D341Med (cell line): ENCODE data around the gene COP1.
A peak's percentile ranks its signal among the peaks of the same experiment; 100 is the strongest.
"Not testable (repeated sequence)": the region's sequence is repeated elsewhere in the genome, so short reads cannot be mapped to it uniquely, and the experiment has no call there.

ENCODE experiments used
- DNase-seq: peaks from one replicate; pipeline ENCODE4 v3.0.0; 2012; ENCODE audit warnings: low spot score

Gene COP1

DNA sequence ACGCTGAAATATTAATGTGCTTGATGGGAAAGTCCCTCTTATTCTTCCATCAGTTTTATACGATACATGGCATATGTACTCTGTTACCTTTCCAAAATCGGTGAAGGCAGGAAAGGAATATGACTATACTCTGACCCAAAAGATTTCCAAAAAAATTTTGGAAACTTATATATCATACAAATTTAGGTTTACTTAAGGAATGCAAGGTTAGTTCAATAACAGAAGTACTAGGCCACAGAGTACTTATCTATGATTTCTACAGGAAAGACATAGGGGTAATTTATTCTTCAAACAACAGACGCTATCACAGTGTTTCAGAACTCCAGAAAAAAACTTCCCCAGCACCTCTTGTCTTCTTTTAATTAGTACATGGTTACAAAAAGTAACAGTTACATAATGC, 84.8 kb downstream of the COP1 start:
- DNase-seq: no peak

DNA sequence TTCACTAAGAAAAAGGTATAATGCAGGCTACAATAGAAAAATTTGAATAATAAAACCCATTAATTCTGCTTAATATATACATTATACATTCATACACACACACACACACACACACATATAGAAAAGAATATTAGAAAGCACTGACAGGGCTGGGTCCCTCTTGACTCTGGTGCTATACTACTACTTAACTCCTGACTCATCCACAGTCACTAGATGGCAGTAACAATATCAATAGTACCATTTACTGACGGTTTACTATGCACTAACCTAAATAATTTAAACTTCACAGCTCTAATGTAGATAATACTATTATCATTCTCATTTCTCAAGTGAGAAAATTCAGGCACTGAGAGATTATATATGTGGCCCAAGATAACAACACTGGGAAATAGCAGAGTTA, 87.5 kb downstream of the COP1 start:
- peak; percentile 45 for DNase-seq

DNA sequence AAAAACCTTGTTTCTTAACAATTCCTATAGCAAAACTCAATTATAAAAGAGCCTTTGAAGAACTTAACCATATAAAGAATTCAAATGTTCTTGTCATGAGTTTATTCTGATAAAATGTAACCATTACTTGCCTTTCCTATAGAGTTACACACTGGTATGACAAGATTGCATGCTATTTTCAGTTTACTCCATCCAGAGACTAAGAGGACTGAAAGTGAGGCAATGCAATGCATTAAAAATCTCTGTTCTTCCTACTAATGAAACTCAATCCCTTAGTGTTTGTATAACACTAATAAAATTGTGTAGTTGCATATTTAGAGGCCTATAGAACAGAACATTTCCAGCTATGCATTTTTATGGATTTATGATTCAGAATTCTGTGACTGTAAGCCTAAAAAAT, 88.1 kb downstream of the COP1 start:
- DNase-seq: no peak

DNA sequence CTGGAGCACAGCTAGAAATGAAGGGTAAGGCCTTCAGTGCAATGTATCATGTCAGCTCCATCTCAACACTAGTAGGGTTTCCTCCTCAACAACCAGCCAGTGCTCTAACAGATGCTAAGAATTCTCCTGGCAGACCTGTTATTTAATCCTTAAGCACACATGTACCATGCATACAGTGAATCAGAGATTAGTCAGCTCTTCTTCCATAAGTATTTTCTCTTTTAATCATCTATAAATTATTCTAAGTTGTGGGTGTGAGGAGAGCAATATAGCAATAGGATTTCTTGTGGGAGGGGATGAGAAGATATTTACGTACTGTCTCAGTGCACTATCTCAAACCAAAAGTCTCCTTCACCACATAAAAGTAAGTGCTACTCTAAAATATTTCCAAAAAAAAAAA, 95.3 kb downstream of the COP1 start:
- peak; percentile 35 for DNase-seq

DNA sequence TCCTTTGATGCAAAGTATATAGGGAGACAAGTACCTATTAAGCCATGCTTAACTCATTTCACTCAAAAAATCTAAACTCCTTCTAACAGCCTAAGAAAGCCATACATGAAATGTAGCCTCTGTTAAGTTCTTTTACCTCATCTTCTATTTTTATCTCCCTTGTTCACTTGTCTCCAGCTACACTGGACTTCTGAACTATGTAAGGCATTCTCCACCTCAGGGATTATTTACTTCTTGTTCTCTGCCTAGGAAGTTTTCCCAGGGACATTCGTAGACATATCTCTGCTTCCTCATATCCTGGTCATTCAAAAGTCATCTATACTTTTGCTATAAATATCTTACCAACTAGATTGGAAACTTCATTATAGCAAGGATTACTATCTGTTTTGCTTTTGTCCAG, 96.9 kb downstream of the COP1 start:
- DNase-seq: no peak

DNA sequence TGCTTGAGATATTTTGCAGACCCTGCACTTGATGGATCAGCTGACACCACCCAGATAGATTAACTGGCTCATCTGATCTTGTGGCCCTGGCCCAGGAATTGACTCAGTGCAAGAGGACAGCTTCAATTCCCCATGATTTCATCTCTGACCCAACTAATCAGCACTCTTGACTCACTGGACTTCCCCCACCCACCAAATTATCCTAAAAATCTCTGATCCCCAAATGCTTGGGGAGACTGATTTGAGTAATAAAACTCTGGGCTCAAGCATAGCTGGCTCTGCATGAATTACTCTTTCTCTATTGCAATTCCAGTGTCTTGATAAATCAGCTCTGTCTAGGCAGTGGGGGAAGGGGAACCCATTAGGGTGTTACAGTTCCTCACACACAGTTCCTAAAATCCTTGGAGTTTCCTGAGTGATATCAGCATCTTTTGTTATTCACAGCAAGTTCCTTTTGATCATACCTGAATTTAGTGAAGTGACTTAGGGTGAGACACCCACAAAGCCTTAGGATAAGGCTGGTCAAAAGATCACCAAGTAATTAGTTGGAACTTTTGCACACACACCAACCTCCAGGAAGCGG, 104.2 kb downstream of the COP1 start:
- DNase-seq: no peak

DNA sequence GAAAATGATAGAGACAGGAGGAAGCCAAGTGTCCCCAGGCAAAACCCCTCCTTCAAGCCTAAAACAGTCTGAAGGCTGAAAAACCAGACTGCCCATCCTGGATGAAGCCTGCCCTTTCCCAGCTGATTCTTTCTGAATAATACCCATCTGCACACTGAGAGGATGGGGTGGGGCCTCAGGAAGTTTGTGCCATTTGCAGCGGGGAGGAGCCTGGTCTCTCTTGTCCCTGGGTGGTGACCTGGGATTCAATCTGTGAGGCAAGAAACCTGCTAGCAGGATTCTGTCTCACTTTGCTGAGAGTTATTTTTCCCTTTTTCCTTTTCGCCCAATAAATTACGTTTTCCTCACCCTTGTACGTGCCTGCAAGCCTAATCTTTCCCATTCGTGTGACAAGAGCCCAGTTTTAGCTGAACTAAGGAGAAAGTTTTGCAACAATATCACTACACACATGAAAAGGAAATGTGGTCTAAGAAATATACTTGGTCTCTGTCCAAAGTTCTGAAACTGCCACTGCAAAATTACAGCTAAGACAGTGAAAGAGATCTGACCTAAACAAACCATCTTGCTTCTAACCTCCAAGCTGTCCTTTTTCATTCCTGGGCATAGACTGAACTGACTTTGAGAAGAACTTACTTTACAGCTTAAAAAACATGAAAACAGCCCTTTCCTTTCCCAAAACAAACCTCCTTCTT, 105.0 kb downstream of the COP1 start:
- no peak for DNase-seq

DNA sequence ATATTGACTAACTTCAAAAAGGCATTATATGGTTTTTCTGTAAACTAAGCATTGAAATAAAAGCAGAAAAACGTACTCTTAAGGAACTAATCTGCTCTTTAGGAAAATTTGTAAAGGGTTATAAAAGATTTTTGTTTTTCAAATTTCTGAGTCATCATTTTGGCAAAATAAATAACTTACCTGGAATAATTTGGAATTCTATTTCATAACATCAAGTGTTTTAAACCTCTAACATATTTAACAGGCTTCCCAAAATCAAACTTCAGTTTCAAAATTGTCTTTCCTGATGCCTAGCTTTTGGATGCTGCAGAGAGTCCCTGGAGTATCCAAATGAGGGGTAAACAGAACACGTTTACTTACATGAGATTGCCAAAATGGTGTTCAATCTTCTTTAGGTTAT, 108.5 kb downstream of the COP1 start:
- DNase-seq: no peak

DNA sequence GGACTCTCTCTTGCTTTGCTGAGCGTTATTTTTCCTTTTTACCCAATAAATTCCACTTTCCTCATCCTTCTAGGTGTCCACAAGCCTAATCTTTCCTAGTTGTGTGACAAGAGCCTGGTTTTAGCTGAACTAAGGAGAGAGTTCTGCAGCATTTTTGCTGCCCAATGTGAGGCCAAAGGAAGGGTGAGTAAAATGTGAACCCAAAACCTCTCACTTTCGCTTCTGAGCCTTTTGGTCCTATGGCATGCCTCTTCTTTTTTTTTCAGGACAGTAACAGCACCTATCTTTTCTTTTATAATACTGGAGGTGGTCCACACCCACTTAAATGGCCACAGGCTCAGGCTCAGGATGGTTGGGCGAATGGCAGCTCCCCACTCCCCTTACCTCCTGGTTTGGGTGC, 111.1 kb downstream of the COP1 start:
- DNase-seq: no peak

DNA sequence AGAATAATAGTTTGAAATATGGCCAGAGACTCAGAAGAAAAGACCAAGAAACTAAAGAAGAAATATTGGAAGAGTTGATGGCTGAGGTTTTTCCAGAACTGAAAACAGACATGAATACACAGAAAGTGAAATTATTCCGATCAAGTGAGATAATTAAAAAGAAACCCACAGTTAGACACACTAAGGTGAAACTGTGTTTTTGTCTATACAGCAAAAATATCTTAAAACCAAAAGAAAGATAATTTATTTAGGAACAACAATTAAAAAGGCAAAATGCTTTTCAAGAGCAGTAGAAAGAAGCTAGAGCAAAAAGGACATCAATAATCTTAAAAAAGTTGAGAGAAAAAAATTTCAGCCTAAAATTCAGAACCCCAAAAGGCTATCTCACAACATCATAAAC, 116.3 kb downstream of the COP1 start:
- DNase-seq: no peak

DNA sequence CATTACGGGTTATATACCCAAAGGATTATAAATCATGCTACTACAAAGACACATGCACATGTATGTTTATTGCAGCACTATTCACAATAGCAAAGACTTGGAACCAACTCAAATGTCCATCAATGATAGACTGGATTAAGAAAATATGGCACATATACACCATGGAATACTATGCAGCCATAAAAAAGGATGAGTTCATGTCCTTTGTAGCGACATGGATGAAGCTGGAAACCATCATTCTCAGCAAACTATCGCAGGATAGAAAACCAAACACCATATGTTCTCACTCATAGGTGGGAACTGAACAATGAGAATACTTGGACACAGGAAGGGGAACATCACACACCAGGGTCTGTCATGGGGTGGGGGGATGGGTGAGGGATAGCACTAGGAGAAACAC, 119.3 kb downstream of the COP1 start:
- not testable (repeated sequence) for DNase-seq

DNA sequence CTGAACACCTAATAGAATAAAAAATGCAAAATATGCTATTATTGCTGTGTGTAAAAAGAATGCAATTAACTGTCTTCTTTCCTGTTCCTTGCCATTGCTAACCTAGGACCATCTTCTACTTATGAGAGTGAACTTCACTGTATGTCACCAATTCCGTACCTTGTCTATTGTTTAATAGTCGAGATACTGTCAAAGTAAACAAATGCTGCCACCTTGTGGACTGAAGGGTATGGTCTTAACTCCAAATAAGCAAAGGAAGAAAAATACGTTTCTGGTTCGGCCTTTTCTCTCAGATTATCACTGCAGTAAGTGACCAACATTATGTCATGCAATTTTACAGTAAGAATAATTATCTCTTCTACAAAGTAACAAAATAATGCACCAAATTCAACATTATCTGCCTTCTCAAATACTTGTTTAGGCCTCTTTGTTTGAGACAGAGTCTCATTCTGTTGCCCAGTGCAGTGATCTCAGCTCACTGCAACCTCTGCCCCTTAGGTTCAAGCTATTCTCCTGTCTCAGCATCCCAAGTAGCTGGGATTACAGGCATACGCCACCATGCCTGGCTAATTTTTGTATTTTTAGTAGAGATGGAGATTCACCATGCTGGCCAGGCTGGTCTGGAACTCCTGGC, 133.4 kb downstream of the COP1 start:
- DNase-seq: peak; percentile 56

DNA sequence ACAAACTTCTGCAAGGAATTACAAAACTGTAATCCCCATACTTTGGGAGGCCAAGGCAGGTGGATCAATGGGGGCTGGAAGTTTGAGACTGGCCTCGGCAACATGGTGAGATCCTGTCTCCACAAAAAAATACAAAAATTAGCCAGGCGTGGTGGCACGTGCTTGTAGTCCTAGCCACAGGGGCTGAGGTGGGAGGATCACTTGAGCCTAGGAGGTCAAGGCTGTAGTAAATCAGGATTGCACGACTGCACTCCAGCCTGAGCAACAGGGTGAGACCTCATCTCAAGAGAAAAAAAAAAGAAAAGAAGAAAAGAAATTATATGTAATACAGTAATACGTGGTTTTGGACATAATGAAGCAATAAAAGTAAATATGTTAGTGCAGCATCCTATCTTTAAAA, 138.2 kb downstream of the COP1 start:
- no peak for DNase-seq

DNA sequence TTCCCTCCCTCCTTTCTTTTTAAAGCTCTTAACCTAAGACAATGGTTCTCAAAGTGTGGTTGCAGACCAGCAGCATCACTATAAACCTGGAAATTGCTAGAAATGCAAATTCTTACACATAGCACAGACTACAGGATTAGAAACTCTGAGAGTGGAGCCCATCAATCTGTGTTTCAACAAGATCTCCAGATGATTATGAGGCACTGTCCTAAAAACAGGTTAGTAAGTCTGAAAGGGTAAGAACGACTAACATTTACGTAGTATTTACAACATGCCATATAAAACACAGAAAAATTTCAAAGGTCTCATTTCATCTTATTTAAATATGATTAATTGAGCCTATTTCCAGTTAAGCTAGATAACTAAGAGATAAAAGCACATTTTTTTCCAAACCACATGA, 138.8 kb downstream of the COP1 start:
- DNase-seq: no peak

DNA sequence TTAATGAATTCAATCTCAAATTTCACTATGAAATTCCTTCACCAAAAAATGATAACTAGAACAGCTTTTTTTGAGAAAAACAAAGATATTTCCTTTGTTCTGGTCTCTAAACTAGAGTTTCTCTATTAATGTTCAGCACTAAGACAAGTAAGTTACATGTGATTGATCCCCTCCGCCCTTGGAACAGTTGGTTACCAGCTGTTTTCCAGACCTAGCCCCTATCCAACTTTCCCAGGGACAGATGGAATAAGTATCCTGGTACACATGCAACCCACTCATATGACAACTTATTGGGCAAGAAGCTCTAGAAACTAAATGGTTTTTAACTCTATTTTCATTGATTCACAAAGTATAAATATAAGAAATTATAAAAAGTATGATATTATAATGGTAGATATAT, 140.4 kb downstream of the COP1 start:
- no peak for DNase-seq

DNA sequence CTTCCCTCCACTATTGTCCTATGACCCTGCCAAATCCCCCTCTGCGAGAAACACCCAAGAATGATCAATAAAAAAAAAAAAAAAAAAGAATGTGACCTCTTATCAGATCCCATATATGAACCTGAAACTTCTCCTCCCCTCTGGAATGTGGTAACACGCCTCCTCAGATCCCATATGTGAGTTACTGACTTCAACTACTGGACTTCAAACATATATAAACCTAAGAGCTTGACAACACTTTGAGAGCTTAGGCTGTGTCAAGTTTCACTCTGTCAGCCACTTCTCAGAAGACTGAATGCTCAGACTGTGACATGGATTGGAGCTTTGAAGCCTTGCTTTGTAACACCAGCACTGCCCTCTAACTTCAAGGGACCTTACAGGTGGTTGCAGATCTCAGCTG, 148.4 kb downstream of the COP1 start:
- DNase-seq: no peak

DNA sequence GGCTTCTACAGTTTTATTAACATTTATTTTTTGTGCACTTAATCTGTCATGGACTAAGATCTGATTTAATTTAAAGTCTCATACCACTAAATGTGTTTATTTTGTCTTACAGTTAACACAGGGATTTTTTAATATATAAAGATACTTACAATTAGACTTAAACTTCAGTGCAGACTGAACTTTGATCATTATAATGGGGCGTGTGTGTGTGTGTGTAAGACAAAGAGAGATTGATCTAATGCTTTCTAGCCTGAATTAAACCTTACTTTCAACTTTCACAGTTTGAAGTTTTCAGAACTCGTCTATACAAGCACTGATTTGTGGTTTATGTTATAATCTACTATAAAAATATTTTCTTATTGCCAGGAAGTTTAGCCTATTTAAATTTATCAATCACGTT, 150.8 kb downstream of the COP1 start:
- DNase-seq: no peak

DNA sequence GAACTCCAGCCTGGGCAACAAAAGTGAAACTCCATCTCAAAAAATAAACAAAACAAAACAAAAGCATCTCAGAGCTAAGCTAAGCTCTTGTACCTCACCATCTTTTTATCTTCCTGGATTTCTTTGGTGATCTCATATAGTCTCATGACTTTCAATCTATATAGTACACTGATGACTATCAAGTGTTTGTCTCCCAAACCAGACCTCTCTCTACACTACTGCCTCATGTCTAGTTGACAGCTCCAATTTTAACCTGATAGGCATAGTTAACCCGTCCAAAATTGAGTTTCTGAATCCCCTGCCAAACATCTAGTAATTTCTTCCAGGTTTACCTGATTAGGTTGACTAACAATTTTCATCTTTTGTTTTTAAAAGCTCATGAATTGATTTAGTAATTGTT, 151.7 kb downstream of the COP1 start:
- no peak for DNase-seq

DNA sequence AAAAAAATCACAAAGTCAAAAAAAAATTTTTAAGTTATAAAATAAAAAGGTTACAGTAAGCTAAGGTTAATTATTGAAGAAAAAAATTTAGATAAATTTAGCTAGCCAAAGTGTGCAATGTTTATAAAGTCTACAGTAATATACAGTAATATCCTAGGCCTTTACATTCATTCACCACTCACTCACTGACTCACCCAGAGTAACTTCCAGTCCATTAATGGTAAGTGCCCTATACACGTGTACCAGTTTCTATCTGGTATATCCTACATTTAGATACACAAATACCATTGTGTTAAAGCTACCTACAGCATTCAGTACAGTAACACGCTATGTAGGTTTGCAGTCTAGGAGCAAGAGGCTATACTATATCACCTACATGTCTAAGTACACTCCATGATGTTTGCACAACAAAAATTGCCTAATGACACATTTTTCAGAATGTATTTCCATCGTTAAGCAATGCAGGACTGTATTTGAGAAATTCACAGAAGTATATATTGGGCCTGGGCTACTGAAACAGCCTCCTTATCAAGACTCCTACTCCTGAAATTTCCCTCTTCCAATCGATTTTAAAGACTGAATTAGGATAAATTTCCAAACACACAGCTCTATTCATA, 155.1 kb downstream of the COP1 start:
- DNase-seq: no peak

DNA sequence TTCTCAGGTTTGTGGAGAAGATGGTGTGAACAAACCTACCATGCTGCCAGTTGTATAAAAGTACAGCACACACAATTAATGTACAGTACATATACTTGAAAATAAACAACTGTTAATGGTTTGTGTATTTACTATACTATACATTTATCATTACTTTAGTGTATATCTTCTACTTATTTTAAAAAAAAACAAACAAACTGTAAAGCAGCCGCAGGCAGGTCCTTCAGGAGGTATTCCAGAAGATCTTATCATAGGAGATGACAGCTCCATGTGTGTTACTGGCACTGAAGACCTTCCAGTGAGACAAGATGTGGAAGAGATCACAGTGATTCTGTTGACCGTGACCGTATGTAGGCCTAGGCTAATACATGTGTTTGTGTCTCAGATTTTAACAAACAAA, 155.7 kb downstream of the COP1 start:
- no peak for DNase-seq

DNA sequence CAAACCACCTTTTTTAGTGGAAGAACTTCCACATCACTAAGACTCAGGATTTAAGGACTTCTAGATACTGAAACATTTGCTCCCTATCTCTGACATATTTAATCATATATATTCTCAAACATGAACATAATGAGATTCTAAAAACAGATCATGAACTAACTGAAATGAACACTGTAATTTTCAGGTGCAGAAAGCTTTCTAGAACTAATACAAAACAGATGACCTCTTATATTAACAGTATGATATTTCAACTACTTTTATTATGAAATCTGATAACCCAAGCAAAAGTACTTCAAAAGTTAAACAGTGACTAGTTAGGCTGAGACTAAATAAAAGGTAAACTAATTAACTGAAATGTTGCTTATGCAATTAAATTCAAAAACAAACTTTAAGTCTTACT, 157.5 kb downstream of the COP1 start:
- no peak for DNase-seq

DNA sequence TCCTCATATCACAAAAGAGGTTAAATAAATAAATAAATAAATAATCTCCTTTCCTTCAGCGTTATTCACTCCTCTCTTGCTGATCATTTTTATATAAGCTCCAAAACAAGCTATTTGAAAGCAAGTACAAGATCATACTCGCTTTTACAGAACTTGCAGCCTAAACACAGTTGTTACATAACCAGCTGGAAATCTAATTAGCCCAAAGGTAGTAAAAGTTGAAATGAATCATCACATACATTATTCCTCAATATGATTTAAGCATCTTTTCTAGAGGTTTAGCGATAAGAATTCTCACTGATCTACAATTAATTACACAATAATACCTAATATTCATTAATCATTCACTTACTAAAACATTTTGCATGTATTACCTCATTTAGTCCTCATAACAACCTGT, 160.2 kb downstream of the COP1 start:
- DNase-seq: no peak

DNA sequence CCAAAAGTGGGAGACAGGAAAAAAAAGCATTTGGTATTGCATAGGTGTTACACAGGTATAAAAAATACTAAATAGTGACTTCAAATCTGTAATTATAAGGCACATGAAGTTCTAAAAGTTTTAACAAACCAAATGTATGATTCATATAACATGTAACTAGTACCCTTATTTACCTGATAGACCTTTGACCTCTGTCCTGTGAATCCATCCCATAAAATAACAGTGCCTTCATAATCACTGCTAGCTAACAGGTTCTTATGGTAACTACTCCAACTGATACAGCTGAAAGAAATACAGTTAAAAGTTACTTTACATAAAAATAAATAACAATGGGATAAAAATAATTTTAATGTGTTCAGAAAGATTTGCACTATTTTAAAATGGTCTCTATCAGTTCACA, 163.5 kb downstream of the COP1 start:
- no peak for DNase-seq

DNA sequence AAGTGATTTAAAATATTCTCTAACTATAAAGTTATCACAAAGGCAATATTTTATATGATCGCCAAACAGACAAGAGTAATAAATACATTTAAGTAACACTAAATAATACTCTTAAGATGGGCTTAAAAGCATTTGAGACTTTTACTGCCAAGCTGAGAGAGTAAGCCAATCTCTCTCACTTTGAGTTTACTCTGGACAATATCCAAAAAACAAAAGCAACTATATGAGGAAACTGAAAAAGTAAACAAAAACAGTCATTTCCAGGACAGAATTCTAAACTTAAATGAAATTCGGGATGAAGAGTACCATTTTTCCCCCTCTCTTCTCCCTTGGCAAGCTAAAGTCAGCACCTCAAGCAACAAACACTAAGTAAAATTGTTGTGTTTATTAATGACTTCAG, 173.2 kb downstream of the COP1 start:
- DNase-seq: no peak
